ENCODE data around the gene AKT1S1.
"Not testable (repeated sequence)": the region's sequence is repeated elsewhere in the genome, so short reads cannot be mapped to it uniquely, and the experiment has no call there.

Gene AKT1S1

GRCh38 chr19:49877020-49877878, at the start of gene AKT1S1, which contains the start of gene TBC1D17:
Gene AKT1S1, minus strand, starts transcription at chr19:49877355. Its CDS starts 4,060 bp downstream, at chr19:49873295.
Gene TBC1D17, plus strand, starts transcription at chr19:49877702. Its CDS starts 22 bp downstream, at chr19:49877724.
- DNase-seq, result peak; percentile 95 to 100 (median 99)

DNA sequence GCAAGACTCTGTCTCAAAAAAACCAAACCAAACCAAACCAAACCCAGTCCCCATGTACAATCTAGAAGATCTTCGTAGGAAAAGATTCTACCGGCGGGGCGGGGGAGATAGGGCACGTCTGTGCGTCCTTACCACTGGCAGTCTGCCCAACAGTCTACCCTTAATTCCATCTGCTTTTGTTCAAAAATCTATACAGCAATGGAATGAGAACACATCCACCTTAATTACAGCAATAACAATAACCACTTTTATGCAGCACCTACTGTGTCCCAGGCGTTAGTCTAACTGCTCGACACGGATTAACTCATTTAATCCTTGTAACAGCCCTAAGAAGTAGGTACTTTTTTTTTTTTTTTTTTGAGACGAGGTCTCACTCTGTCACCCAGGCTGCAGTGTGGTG, 49.4 kb upstream of the AKT1S1 start:
- DNase-seq, result no peak

DNA sequence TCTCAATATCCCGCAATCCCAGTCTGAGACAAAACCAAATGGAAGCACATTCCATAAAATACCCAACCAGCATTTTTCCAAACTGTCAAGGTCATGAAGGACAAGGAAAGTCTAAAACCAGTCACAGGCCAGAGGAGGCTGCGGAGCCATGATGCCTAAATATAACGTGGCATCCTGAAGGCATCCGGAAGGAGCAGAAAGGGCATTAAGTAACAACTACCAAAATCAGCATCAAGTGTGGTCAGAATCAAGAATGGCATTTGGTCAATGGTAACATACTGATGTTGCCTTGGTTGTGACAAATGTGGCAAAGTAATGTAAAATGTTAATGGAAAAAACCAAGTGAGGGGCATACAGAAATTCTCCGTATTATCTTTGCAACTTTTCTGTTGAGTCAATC, 48.3 kb upstream of the AKT1S1 start:
- no peak for DNase-seq

DNA sequence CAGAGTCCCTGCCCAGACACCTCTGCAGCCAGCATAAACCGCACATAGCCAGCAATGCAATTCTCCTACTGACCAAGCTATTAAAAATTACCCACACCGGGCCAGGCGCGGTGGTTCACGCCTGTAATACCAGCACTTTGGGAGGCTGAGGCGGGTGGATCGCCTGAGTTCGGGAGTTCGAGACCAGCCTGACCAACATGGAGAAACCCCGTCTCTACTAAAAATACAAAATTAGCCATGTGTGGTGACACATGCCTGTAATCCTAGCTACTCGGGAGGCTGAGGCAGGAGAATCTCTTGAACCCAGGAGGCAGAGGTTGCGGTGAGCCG, 47.7 kb upstream of the AKT1S1 start:
- DNase-seq, result not testable (repeated sequence)

- no peak for DNase-seq
These were observed 47.1 kb upstream of the AKT1S1 start for GRCh38 chr19:49924004-49924880.

DNA sequence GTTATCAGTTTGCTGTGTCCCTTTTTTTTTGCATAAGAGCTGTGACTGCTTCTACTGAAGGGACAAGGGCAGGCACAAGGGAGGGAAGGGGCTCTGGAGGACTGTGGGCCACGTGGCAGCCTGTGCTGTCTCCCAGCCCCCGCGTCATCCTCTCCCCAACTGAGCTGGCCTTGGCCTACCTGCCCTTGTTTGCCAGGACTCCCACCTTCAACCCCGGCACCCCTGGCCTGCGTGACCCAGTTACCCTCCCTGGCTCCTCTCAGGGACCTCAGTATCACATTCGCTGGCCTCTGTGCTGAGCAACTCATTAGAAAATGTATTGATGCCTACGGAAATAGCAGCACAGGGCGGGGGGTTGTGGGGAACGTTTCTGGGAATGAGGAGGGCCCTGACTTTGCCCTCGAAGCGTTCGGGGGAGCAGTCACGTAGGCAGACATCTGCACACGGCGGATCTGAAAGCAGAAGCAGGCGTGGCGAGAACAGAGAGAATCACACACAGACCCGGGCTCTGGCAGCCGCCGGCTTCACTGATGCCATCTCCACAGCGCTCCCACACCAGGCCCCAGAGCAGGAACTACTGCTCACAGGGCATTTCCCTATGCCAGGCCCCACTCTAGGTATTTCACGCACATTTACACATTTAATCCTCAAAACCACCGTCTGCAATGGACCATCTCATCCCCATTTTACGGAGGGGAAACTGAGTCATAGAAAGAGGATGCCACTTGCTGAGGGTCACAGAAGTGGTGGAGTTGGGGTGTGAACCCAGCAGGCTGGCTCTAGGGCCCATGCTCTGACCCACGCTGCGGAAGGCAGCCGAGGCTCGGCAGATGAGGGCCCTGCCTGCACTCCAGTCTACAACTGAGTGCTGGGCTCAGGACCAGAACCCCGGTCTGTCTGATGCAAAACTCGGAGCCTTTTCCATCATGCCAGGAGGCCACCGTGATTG, 46.2 kb upstream of the AKT1S1 start:
- peak in 4 of 51 donors; percentile 7 to 35 (median 14) for DNase-seq

- no peak for DNase-seq
These were observed 45.0 kb upstream of the AKT1S1 start for GRCh38 chr19:49921871-49922795.

DNA sequence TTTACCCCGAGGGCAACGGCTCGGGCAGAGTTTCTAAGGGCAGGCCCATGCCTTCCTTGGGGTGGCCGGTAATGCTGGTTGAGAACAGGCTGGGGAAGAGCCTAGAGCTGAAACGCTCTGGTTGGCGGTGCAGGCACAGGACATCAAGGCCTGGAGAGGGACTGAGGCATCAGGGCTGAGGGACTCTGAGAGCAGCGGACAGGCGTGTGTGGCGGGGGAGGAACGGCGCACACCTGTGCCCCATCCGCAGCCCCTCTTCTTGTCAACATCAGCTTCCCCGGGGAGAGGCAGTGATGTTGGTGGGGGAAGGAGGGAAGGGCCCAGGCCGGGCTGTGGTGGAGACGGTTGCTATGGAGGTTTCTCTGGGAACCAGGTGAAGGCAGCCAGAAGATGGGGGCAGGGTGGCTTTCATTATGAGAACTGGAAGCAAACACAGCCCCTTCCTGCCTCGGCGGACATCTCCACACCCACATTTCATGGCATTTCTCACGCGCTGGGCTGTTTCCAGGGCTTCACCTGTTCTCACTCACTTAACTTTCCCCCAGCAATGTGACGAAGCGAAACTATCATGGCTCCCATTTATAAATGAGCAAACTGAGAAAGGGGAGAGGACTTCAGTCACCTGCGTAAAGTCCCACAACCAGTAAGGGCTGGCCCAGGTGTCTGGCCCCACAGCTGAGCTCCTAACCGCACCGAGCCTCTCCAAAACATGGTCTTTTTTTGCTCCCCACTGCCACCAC, 43.6 kb upstream of the AKT1S1 start:
- DNase-seq, result no peak

GRCh38 chr19:49918089-49918488, 40.9 kb upstream of the AKT1S1 start:
- no peak for DNase-seq

GRCh38 chr19:49916839-49917733, 39.9 kb upstream of the AKT1S1 start:
- peak in 6 of 51 donors; percentile 4 to 22 (median 12) for DNase-seq

DNA sequence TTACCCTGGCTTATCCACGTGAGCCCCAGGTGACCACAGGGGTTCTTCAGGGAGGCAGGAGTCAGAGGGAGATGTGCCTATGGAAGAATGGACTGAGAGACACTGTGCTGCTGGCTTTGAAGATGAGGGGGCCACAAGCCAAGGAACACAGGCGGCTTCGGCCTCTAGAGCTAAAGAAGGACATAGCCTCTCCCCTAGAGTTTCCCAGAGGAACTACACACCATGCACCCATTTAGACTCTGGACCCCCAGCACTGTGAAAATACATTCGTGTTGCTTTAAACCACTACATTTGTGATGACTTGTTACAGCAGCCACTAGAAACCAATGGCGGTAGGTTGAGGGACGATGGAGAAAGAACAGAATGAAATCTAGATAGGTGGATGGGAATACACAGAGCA, 38.1 kb upstream of the AKT1S1 start:
- DNase-seq, result no peak

DNA sequence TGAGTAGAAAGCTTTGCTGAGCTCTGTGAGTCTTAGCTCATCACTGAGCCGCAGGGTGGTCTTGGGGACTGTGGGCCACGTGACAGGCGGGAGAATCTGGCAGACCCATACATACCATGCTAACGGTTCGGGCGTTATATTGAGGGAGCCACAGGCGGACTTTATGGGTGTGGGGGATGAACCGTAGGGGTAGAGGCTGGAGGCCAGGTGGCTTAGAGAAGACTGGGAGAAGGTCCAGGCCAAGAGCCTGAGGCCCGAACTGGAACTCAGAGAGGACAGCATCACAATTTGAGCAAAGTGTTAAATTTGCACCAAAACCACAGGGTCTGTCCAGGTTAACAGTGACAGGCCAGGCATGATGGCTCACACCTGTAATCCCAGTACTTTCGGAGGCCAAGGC, 36.6 kb upstream of the AKT1S1 start:
- DNase-seq, result no peak

DNA sequence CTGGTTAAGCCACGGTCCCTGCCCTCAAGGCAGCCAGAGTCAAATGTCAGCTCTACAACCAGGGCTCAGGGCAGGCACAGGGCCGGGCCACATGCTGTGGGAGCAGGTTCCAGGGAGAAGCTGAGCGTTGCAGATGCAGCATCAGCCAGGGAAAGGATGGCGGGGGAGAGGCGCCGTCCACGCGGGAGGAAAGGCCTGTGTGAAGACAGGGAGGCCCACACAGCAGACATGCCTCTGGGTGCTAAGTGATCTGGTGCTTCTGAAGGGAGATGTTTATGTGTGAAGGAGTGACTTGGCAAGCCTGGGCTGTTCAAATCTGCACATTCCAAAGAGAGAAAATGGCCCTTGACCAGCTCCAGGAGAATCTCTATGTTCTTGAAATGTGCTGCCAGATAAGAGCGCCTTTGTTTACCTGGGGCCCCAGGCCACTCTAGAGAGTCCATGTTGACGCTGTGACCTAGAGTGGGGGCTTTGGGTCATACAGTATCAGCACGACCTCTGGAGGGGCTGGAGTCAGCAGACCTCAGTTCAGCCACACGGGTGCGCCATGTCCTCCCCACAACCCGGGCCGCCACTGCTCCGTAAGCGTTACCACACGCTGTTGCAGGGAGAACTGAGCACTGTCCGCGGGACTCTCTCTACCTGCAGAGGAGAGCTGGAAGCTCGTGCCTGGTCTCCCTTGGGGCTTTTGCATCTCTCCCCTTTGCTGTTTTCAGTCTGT, 36.0 kb upstream of the AKT1S1 start:
- peak in 2 of 51 donors; percentile 20 to 25 for DNase-seq

GRCh38 chr19:49911381-49912145, 34.4 kb upstream of the AKT1S1 start:
- DNase-seq, result peak in 5 of 51 donors; percentile 10 to 32 (median 15)

DNA sequence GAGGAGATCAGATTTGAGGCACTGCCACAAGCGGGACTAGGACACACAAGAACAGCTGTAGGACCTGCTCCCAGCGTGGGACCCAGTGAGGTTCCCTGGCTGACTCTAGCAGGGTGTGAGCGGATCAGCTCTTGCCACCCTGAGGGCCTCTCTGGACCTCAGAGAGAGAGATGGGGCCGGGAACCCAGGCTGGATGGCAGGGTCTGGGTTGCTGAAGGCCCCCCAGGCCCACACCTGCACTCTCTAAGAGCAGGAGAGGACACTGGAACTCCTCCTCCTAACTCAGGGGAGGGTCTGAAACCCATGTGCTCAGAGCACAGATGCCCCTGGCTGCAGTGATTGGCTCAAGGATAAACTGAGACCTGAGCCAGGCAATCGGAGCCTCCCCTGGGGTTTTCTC, 33.0 kb upstream of the AKT1S1 start:
- no peak for DNase-seq
